Stimulated activated CD8-positive, alpha-beta memory T cell treated with anti-CD3 and anti-CD28 coated beads, Interleukin-12 subunit alpha, Interleukin-12 subunit beta, amount 100 ng/mL, for 1 hour (primary cell): ENCODE results near the gene ANXA5.

Experiments
- DNase-seq: peaks from one replicate; pipeline ENCODE4 v3.0.0-alpha.2; 2020; ENCODE audit warnings: low read depth

ANXA5 gene

DNA sequence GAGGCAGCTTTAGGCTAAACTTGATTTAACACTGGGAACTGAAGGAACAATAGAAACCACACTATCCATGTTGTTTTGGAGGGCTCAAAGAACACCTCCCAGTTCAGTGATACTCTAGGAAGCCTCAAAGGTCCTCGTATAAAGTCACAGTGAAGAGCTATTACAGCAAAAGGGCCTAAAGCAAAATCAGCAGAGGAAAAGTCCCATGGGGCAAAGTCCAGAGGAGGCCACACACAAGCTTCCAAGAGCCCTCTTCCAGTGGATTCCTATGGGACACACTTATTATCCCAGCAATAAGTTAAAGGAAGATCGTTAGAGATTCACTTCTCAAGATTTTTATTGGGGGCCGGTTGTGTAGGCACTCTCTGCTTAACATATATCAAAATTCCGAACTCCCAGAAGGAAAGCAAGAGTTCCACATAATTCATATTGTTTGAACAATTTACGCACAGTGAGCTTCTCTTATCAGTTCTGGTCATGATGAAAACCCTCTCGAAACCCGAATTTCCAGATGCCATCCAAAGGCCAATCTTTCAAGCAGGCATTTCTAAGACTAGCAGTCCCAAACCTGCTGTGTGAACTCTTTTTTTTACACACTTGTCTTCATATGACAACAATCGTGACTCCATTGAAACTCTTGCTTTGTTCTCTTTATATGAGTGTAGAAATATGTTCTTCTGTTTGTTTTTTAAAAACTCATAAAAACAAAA is 53.7 kb downstream of the ANXA5 start:
- DNase-seq, result no peak

- no peak for DNase-seq
These were observed 54.5 kb downstream of the ANXA5 start for GRCh38 chr4:121642292-121642691.

GRCh38 chr4:121633653-121634052 is 63.1 kb downstream of the ANXA5 start:
- no peak for DNase-seq

- DNase-seq, result no peak
These were observed 64.1 kb downstream of the ANXA5 start for GRCh38 chr4:121632636-121633035.
